ENCODE results near the gene DNAH2.

DNAH2 gene

DNA sequence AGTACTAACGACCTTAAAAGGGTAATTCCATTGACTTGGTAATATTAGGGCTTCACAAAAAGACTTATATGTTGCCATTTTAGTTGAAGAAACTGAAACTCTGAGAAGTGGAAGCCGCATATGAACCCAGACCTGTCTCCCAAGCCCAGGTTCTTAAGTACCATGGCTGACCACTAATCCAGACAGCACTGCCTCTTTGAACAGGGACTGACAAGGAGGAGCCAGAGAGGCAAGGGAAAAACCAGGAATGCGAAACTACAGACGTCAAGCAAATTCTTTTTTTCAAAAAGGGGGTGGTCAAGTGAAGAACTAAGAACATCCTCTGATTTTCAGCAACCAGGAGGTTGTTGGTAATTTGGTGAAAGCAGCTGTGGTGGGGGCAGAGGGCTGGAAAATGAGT, 155.5 kb downstream of the DNAH2 start:
- DNase-seq (ENCODE audit: low read depth), result no peak

GRCh38 chr17:7875804-7876370, 158.3 kb downstream of the DNAH2 start:
- DNase-seq (ENCODE audit: low read depth), result no peak

- no peak for DNase-seq (ENCODE audit: low read depth)
Observed at GRCh38 chr17:7878234-7878633, 160.7 kb downstream of the DNAH2 start.

DNA sequence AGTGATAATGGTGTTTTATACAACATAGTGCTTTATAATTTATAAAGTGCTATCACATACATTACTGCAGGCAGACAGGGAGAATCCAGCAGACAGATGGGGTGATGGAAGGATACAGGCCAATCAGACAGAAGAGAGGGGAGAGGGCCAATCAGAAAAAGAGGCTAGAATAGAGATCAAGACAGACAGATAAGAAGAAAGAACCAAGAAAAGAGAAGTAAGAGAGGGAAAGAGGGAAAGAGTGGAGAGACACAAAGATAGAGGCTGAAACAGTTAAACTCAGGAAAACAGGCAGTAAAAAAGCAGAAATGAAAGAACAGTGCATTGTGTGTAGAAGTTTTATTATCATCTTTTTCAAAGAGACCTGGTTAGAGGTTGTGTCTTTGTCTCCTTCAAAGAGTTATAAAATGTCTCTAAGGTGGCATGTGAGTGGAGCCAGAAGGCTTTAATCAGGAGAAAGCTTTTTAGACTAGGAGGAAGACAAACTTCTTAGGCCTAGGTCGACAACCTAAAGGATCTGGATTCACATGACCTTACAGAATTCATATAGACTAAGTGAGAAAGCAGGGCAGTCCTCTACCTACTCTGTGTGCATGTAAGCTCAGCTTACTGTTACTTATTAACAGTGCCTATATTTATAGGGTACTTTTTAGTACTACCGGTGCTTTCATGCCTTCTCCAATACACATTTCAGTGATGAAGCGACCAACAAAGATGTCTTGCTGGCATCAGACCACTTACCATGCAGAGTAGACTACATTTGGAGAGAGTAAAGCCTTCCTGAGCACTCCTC, 162.7 kb downstream of the DNAH2 start:
- DNase-seq (ENCODE audit: low read depth), result no peak

GRCh38 chr17:7881276-7882054, 163.9 kb downstream of the DNAH2 start:
- no peak for DNase-seq (ENCODE audit: low read depth)

- no peak for DNase-seq (ENCODE audit: low read depth)
Observed at GRCh38 chr17:7882068-7882467, 164.5 kb downstream of the DNAH2 start.

GRCh38 chr17:7882629-7883028, 165.1 kb downstream of the DNAH2 start:
- DNase-seq (ENCODE audit: low read depth), result no peak
